Adrenal gland (tissue), 19 donors: ENCODE measurements around the gene RBM17. TPM values are rescaled to one million over a fixed set of nuclear protein-coding genes. Genes with fewer than 3 reads are reported as not detected.
A peak's percentile ranks its signal among the peaks of the same experiment; 100 is the strongest.
"Not testable (repeated sequence)": the region's sequence is repeated elsewhere in the genome, so short reads cannot be mapped to it uniquely, and the experiment has no call there.

Source experiments
- DNase-seq, 7 donors: peaks; one replicate each; pipeline ENCODE4 v3.0.0-alpha.2; 2019 to 2020
- H3K27ac ChIP-seq, 5 donors: fragments of 200-600 bp; sonication (generic) in 4 of 5; 1 replicate in 3 of 5; 2 replicates in 2 of 5; pipeline versions ENCODE4 v1.5.1 to v1.8.0; 2016 to 2020; ENCODE audit warnings: mild to moderate bottlenecking in 1 of 5
- H3K27me3 ChIP-seq: fragments of 200-600 bp; 2 replicates; pipeline ENCODE4 v1.8.0; 2021
- H3K36me3 ChIP-seq, 2 donors: fragments of 200-600 bp; replicated peaks in 1 of 2; 1 replicate in 1 of 2; 2 replicates in 1 of 2; pipeline versions ENCODE4 v1.5.1 to v1.8.0; 2018 to 2022
- H3K4me1 ChIP-seq, 2 donors: fragments of 200-600 bp; replicated peaks in 1 of 2; 1 replicate in 1 of 2; 2 replicates in 1 of 2; pipeline versions ENCODE4 v1.5.1 to v1.8.0; 2018 to 2021
- H3K4me3 ChIP-seq, 4 donors: fragments of 200-600 bp; sonication (generic) in 3 of 4; one replicate each; pipeline ENCODE4 v1.5.1; 2016 to 2018
- H3K9me3 ChIP-seq, 3 donors: fragments of 200-600 bp; sonication (generic) in 1 of 3; replicated peaks in 1 of 3; 1 replicate in 2 of 3; 2 replicates in 1 of 3; pipeline versions ENCODE4 v1.5.1 to v1.8.0; 2016 to 2021
- POLR2A ChIP-seq, 2 donors: fragments of 450-650 bp; IDR thresholded peaks; one replicate each; pipeline ENCODE4 v1.6.1; 2017; ENCODE audit warnings: antibody characterized with exemption in 2 of 2, mild to moderate bottlenecking in 2 of 2, moderate library complexity in 1 of 2
- WGBS, 4 donors: extraction: QIAGEN DNeasy Blood & Tissue Kit in 2 of 4; methylation state at CpG; one replicate each; pipeline versions ENCODE4 v1.1.5 to v1.1.7; 2013 to 2017; 5-methylcytosine and 5-hydroxymethylcytosine counted together
- intact Hi-C, 2 donors: fragments of 100-400 bp; cut with DNase I; formaldehyde crosslinking; loops; one replicate each; pipeline versions ENCODE4 v1.14.1 to v1.15.0; 2022 to 2023
- long read RNA-seq, 10 donors: library from polyadenylated mRNA in 3 of 10; unstranded in 2 of 10; stranded (forward) in 1 of 10; transcript quantifications; one replicate each; pipeline ENCODE4 v2.0.0 and lab custom pipeline, GENCODE V29; 2021 to 2026
- polyA plus RNA-seq, 3 donors: library from polyadenylated mRNA; stranded (reverse); fragments of 200-250 nt in 2 of 3; fragments of 350-450 nt in 1 of 3; fragmentation: Illumina TruSeq in 1 of 3; extraction: RNeasy Lipid Tissue Mini Kit (QIAGEN cat#74804) in 1 of 3; gene quantifications; one replicate each; pipeline ENCODE4 v1.2.3, GENCODE V29; 2013 to 2014
- total RNA-seq, 9 donors: library from RNA; depleted of rRNA in 4 of 9; stranded (reverse); fragments of >200 nt in 4 of 9; fragments of 120-200 nt in 1 of 9; fragmentation: NEBNext Ultra II Directional in 1 of 9; extraction: Animal tissue kit (Norgen Biotek cat#: 25700) in 1 of 9; gene quantifications; one replicate each; pipeline versions ENCODE4 v1.1.0 to v1.2.4, GENCODE V29; 2013 to 2023
- TF ChIP-seq, protein P1 (sequence below), 6 experiments: fragments of 450-650 bp in 4 of 6; fragments of 200-600 bp in 2 of 6; sonication (generic) in 1 of 6; IDR thresholded peaks; 1 replicate in 5 of 6; 2 replicates in 1 of 6; pipeline versions ENCODE4 v1.5.1 to v1.8.0; 2016 to 2021; ENCODE audit warnings: antibody characterized with exemption in 6 of 6, mild to moderate bottlenecking in 2 of 6, moderate library complexity in 1 of 6
- donor health status: healthy with polysubstance abuse.
- donor health status: Bipolar disorder and iron deficiency.
- donor health status: DM: yes; HTN: yes; CAD: no.
- donor health status: DM: no; HTN: no; CAD: no.
- donor health status: DM: no; HTN: no; CAD: no.
- donor health status: DM: yes; HTN: yes; CAD: no.

Gene RBM17, protein sequence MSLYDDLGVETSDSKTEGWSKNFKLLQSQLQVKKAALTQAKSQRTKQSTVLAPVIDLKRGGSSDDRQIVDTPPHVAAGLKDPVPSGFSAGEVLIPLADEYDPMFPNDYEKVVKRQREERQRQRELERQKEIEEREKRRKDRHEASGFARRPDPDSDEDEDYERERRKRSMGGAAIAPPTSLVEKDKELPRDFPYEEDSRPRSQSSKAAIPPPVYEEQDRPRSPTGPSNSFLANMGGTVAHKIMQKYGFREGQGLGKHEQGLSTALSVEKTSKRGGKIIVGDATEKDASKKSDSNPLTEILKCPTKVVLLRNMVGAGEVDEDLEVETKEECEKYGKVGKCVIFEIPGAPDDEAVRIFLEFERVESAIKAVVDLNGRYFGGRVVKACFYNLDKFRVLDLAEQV
- total RNA-seq, result 10 to 100 TPM; 31.9 to 72.1 (median 57.5) TPM
- 100 to 1,000 TPM in 2 of 3 donors, 10 to 100 TPM in 1; 92.4 to 123 (median 101) TPM for polyA plus RNA-seq
- long read RNA-seq, donor 1, transcript RBM17-201 (12 exons, 2,755 nt), result major isoform, 6 of 9 reads
- long read RNA-seq, donor 1, partial matches to known transcripts, result 0 of 9 reads
- long read RNA-seq, donor 1, other reads (novel, unspliced or antisense), result 0 of 9 reads
- long read RNA-seq, donor 2, partial matches to known transcripts, result 0 of 7 reads
- long read RNA-seq, donor 2, other reads (novel, unspliced or antisense), result 0 of 7 reads
- long read RNA-seq, donor 3, transcript RBM17-201 (12 exons, 2,755 nt), result major isoform, 9 of 17 reads
- long read RNA-seq, donor 3, partial matches to known transcripts, result 5 of 17 reads
- long read RNA-seq, donor 3, other reads (novel, unspliced or antisense), result 0 of 17 reads
- long read RNA-seq, donor 4, transcript RBM17-201 (12 exons, 2,755 nt), result major isoform, 17 of 46 reads
- long read RNA-seq, donor 4, partial matches to known transcripts, result 20 of 46 reads
- long read RNA-seq, donor 4, other reads (novel, unspliced or antisense), result 8 of 46 reads
- long read RNA-seq, donor 5, transcript RBM17-201 (12 exons, 2,755 nt), result major isoform, 92 of 132 reads
- long read RNA-seq, donor 5, partial matches to known transcripts, result 16 of 132 reads
- long read RNA-seq, donor 5, other reads (novel, unspliced or antisense), result 24 of 132 reads
- long read RNA-seq, donor 6, transcript RBM17-201 (12 exons, 2,755 nt), result major isoform, 13 of 43 reads
- long read RNA-seq, donor 6, partial matches to known transcripts, result 26 of 43 reads
- long read RNA-seq, donor 6, other reads (novel, unspliced or antisense), result 4 of 43 reads
- long read RNA-seq, donor 7, partial matches to known transcripts, result 0 of 6 reads
- long read RNA-seq, donor 7, other reads (novel, unspliced or antisense), result 0 of 6 reads
- long read RNA-seq, donor 8, transcript RBM17-201 (12 exons, 2,755 nt), result major isoform, 15 of 24 reads
- long read RNA-seq, donor 8, partial matches to known transcripts, result 8 of 24 reads
- long read RNA-seq, donor 8, other reads (novel, unspliced or antisense), result 0 of 24 reads
- long read RNA-seq, donor 9, transcript RBM17-201 (12 exons, 2,755 nt), result major isoform, 9 of 12 reads
- long read RNA-seq, donor 9, partial matches to known transcripts, result 0 of 12 reads
- long read RNA-seq, donor 9, other reads (novel, unspliced or antisense), result 0 of 12 reads
- long read RNA-seq, donor 10, transcript RBM17-201 (12 exons, 2,755 nt), result major isoform, 11 of 12 reads
- long read RNA-seq, donor 10, partial matches to known transcripts, result 0 of 12 reads
- long read RNA-seq, donor 10, other reads (novel, unspliced or antisense), result 0 of 12 reads

- Histone ChIP-seq H3K27me3 (no peaks in the 10 kb centered on the region), H3K36me3 (no peaks in the 10 kb centered on the region), H3K4me3 (peak within 1 kb of the TSS; percentile 7 to 99 (median 81)), H3K9me3 (no peaks in the 10 kb centered on the region), H3K4me1 (peaks cover 17 to 47% of the 10 kb centered on the region in 2 donors), H3K27ac (peak within 1 kb of the TSS in 4 of 5 donors; percentile 80 to 97 (median 90))
- DNase-seq, result peak; percentile 97 to 99 (median 98)
- intact Hi-C loops, result loop anchor here in 1 of 2 donors (10.0 kb wide), 2 partner anchors 74 to 316 kb away; no protein-coding TSS in a partner anchor
- TF ChIP-seq, protein P1, sequence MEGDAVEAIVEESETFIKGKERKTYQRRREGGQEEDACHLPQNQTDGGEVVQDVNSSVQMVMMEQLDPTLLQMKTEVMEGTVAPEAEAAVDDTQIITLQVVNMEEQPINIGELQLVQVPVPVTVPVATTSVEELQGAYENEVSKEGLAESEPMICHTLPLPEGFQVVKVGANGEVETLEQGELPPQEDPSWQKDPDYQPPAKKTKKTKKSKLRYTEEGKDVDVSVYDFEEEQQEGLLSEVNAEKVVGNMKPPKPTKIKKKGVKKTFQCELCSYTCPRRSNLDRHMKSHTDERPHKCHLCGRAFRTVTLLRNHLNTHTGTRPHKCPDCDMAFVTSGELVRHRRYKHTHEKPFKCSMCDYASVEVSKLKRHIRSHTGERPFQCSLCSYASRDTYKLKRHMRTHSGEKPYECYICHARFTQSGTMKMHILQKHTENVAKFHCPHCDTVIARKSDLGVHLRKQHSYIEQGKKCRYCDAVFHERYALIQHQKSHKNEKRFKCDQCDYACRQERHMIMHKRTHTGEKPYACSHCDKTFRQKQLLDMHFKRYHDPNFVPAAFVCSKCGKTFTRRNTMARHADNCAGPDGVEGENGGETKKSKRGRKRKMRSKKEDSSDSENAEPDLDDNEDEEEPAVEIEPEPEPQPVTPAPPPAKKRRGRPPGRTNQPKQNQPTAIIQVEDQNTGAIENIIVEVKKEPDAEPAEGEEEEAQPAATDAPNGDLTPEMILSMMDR (IDR thresholded peaks at IDR 0.05), result peak; percentile 99 to 100 (median 100)
- TF ChIP-seq POLR2A (IDR thresholded peaks at IDR 0.05), result peak; percentile 63 to 80
- 0 to 2% (median 0%) methylated on average over 5 to 77 of the region's 77 CpGs for WGBS, 4 donors
Observed at GRCh38 chr10:6088721-6089333, at the start of gene RBM17. RBM17 (plus strand) TSS chr10:6089034; CDS start chr10:6097066, 8,032 bp downstream.

DNA sequence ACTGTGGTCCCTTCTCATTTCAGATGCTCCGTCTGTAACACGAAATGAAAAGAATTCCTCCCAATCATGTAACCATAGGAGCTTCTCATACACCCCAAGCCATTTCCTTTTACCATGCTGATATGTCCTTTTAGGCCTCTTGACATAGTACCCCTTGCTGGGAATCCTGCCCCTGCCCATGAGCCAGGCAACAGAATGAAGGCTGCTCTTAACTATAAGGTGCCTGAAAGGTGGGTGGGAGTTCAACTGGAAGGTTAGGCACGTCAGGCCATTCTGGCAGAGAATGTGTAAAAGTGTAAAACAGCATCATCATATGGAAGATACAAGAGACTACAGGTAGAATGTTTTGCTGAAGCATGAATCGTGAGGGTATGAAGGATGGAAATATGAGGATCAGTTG is 49.1 kb upstream of the RBM17 start:
- peaks cover 0 to under 1% of the 10 kb centered on the region in 2 donors for H3K4me1 ChIP-seq
- H3K27ac ChIP-seq, result no peak overlapping the region
- peak in 1 of 7 donors; percentile 6 for DNase-seq
- H3K36me3 ChIP-seq, result no peaks in the 10 kb centered on the region
- 78 to 85% (median 82%) methylated on average over 4 of the region's 4 CpGs for WGBS, 4 donors
- no peaks in the 10 kb centered on the region for H3K9me3 ChIP-seq
- intact Hi-C loops, result no loop called here
- no peak overlapping the region for H3K4me3 ChIP-seq
- no peaks in the 10 kb centered on the region for H3K27me3 ChIP-seq
- no peak for TF ChIP-seq POLR2A (IDR thresholded peaks at IDR 0.05)
- TF ChIP-seq, protein P1 (IDR thresholded peaks at IDR 0.05), result no peak

DNA sequence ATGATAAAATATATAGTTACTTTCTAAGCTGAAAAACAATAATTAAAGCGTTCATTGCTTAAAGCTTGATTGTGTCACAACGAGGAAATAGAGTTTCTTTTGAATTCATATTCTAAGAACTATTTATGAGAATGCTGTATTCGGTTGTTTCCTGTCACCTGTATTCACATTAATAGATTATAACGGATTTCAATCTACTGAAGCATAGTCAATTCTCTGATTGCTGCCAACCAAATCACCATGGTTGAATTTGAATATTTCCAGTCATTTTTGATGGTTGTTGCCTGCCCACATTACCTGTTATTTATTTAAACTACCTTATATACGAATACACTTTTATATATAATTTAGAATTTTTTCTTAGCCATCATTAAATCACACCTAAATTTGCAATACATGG is 48.6 kb upstream of the RBM17 start:
- 81 to 87% (median 83%) methylated on average over 5 of the region's 5 CpGs for WGBS, 4 donors
- no peaks in the 10 kb centered on the region for H3K9me3 ChIP-seq
- H3K4me3 ChIP-seq, result no peak overlapping the region
- intact Hi-C loops, result no loop called here
- TF ChIP-seq, protein P1 (IDR thresholded peaks at IDR 0.05), result no peak
- no peak for TF ChIP-seq POLR2A (IDR thresholded peaks at IDR 0.05)
- no peaks in the 10 kb centered on the region for H3K36me3 ChIP-seq
- no peaks in the 10 kb centered on the region for H3K27me3 ChIP-seq
- no peak overlapping the region for H3K27ac ChIP-seq
- no peak for DNase-seq
- H3K4me1 ChIP-seq, result no peaks in the 10 kb centered on the region

DNA sequence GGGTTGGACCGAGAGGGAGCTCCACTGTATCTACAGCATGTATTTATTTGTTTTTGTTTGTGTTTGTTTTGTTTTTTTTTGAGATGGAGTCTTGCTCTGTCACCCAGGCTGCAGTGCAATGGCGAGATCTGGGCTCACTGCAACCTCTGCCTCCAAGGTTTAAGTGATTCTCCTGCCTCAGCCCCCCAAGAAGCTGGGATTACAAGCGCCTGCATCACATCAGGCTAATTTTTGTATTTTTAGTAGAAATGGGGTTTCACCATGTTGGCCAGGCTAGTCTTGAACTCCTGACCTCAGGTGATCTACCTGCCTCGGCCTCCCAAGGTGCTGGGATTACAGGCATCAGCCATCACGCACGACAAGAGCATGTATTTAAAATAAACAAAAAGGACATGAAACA is 45.5 kb upstream of the RBM17 start:
- H3K36me3 ChIP-seq, H3K9me3 ChIP-seq, intact Hi-C loops, H3K27ac ChIP-seq, H3K27me3 ChIP-seq, H3K4me3 ChIP-seq, H3K4me1 ChIP-seq: not testable (repeated sequence)
- peak in 1 of 7 donors; percentile 13 for DNase-seq
- 80 to 89% (median 84%) methylated on average over 6 of the region's 6 CpGs for WGBS, 4 donors
